Hepatocyte (in vitro differentiated cells): Measurements from ENCODE around the gene TSPAN31. TPM values are rescaled to one million over a fixed set of nuclear protein-coding genes. Genes with fewer than 3 reads are reported as not detected.
"Not testable (repeated sequence)": the region's sequence is repeated elsewhere in the genome, so short reads cannot be mapped to it uniquely, and the experiment has no call there.

Experiments
- DNase-seq: peaks from one replicate; pipeline ENCODE4 v3.0.0-alpha.2; 2016; ENCODE audit warnings: low spot score
- H2AFZ ChIP-seq: fragments of 200-600 bp; sonication (generic); 2 replicates; pipeline ENCODE4 v1.6.0; 2016; ENCODE audit warnings: antibody characterized with exemption, mild to moderate bottlenecking
- H3K27ac ChIP-seq: fragments of 200-600 bp; sonication (generic); 2 replicates; pipeline ENCODE4 v1.5.1; 2016; ENCODE audit warnings: mild to moderate bottlenecking
- H3K27me3 ChIP-seq: fragments of 200-600 bp; sonication (generic); 2 replicates; pipeline ENCODE4 v1.6.1; 2016
- H3K36me3 ChIP-seq: fragments of 200-600 bp; sonication (generic); replicated peaks from 2 replicates; pipeline ENCODE4 v1.5.1; 2016; ENCODE audit warnings: low read depth; ENCODE audit not compliant: insufficient read depth
- H3K4me1 ChIP-seq: fragments of 200-600 bp; sonication (generic); 2 replicates; pipeline ENCODE4 v1.5.1; 2016; ENCODE audit warnings: mild to moderate bottlenecking, moderate library complexity; ENCODE audit not compliant: insufficient read depth
- H3K4me2 ChIP-seq: fragments of 200-600 bp; sonication (generic); 2 replicates; pipeline ENCODE4 v1.6.0; 2016
- H3K4me3 ChIP-seq: fragments of 200-600 bp; sonication (generic); 2 replicates; pipeline ENCODE4 v1.5.1; 2016; ENCODE audit warnings: mild to moderate bottlenecking
- H3K79me2 ChIP-seq: fragments of 200-600 bp; sonication (generic); 2 replicates; pipeline ENCODE4 v1.6.0; 2017; ENCODE audit warnings: mild to moderate bottlenecking
- H3K9me2 ChIP-seq: fragments of 200-600 bp; sonication (generic); replicated peaks from 2 replicates; pipeline ENCODE4 v1.6.0; 2017; ENCODE audit warnings: mild to moderate bottlenecking; ENCODE audit not compliant: insufficient read depth
- H3K9me3 ChIP-seq: fragments of 200-600 bp; sonication (generic); 2 replicates; pipeline ENCODE4 v1.5.1; 2016; ENCODE audit warnings: low read depth, mild to moderate bottlenecking
- H4K20me1 ChIP-seq: fragments of 200-600 bp; sonication (generic); 2 replicates; pipeline ENCODE4 v1.6.0; 2016; ENCODE audit warnings: mild to moderate bottlenecking; ENCODE audit not compliant: insufficient read depth, poor library complexity, severe bottlenecking
- EZH2 ChIP-seq: fragments of 200-600 bp; sonication (generic); IDR thresholded peaks from 2 replicates; pipeline ENCODE4 v1.6.1; 2016; ENCODE audit warnings: antibody characterized with exemption, mild to moderate bottlenecking, borderline replicate concordance
- EZH2phosphoT487 ChIP-seq: fragments of 200-600 bp; sonication (generic); IDR thresholded peaks from one replicate; pipeline ENCODE4 v1.6.1; 2018; ENCODE audit warnings: antibody characterized with exemption, mild to moderate bottlenecking, low read depth, moderate library complexity; ENCODE audit not compliant: unreplicated experiment, severe bottlenecking
- WGBS: methylation state at CpG from one replicate; pipeline ENCODE4 v1.1.6; 2016; ENCODE audit warnings: low lambda C conversion rate; ENCODE audit errors: missing lambda C conversion rate; 5-methylcytosine and 5-hydroxymethylcytosine counted together
- polyA plus RNA-seq: library from polyadenylated mRNA; unstranded; fragments of >200 nt; fragmentation: Nextera tagmentation; extraction: Ambion mirVana; gene quantifications from 2 replicates; pipeline ENCODE4 v1.2.1, GENCODE V29; 2016
- total RNA-seq: library from RNA; depleted of rRNA; stranded (reverse); fragments of >200 nt; gene quantifications from 2 replicates; pipeline ENCODE4 v1.2.3, GENCODE V29; 2014
- TF ChIP-seq, protein P1 (sequence below): fragments of 200-600 bp; sonication (generic); IDR thresholded peaks from 2 replicates; pipeline ENCODE4 v1.5.1; 2016; ENCODE audit warnings: antibody characterized with exemption, mild to moderate bottlenecking; ENCODE audit not compliant: poor library complexity

The TSPAN31 gene
- total and polyA plus RNA-seq, 2 experiments from 2014 or later, result 69.2 to 81.3 TPM

DNA sequence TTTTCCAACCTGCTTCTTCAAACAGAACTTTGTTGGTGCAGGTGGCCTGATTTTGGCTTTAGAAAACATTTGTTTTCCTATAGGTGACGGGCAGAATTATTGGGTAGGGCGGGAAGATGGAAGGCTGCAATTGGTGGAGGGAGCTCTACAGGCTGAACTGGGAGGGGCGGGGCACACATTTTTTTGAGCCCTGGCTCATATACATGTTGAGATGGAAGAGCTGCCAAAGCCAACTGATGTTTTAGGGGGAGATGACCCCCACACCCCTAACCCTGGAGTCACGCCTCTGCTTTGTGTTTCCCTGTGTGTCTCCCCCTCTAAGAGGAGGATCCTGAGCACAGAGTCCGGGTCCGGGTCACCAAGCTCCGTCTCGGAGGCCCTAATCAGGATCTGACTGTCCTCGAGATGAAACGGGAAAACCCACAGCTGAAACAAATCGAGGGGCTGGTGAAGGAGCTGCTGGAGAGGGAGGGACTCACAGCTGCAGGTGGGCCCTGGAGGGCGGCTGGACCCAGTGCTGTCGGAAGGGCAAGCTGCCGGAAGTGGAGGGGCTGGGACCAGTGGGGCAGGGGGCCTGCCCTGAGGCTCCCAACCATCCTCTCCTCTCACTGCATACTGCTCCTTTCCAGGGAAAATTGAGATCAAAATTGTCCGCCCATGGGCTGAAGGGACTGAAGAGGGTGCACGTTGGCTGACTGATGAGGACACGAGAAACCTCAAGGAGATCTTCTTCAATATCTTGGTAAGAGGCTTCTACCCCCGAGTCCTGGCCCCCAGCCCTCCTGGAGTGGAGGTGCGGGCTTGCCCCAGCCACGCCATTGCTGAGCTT is 24.8 kb upstream of the TSPAN31 start:
- Histone ChIP-seq H3K9me3 (no peaks in the 10 kb centered on the region), H3K4me3 (no peak overlapping the region), H2AFZ (no peak overlapping the region), H4K20me1 (no peaks in the 10 kb centered on the region), H3K27me3 (peaks cover 15% of the 10 kb centered on the region), H3K4me1 (no peaks in the 10 kb centered on the region), H3K79me2 (no peaks in the 10 kb centered on the region), H3K27ac (no peak overlapping the region), H3K9me2 (no peaks in the 10 kb centered on the region), H3K36me3 (no peaks in the 10 kb centered on the region), H3K4me2 (no peak overlapping the region)
- whole genome bisulfite sequencing, result 95% methylated on average over 20 of the region's 20 CpGs
- peak; percentile 1 for DNase-seq
- no peak for TF ChIP-seq EZH2phosphoT487
- no peak for TF ChIP-seq EZH2
- TF ChIP-seq, protein P1, sequence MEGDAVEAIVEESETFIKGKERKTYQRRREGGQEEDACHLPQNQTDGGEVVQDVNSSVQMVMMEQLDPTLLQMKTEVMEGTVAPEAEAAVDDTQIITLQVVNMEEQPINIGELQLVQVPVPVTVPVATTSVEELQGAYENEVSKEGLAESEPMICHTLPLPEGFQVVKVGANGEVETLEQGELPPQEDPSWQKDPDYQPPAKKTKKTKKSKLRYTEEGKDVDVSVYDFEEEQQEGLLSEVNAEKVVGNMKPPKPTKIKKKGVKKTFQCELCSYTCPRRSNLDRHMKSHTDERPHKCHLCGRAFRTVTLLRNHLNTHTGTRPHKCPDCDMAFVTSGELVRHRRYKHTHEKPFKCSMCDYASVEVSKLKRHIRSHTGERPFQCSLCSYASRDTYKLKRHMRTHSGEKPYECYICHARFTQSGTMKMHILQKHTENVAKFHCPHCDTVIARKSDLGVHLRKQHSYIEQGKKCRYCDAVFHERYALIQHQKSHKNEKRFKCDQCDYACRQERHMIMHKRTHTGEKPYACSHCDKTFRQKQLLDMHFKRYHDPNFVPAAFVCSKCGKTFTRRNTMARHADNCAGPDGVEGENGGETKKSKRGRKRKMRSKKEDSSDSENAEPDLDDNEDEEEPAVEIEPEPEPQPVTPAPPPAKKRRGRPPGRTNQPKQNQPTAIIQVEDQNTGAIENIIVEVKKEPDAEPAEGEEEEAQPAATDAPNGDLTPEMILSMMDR, result no peak

DNA sequence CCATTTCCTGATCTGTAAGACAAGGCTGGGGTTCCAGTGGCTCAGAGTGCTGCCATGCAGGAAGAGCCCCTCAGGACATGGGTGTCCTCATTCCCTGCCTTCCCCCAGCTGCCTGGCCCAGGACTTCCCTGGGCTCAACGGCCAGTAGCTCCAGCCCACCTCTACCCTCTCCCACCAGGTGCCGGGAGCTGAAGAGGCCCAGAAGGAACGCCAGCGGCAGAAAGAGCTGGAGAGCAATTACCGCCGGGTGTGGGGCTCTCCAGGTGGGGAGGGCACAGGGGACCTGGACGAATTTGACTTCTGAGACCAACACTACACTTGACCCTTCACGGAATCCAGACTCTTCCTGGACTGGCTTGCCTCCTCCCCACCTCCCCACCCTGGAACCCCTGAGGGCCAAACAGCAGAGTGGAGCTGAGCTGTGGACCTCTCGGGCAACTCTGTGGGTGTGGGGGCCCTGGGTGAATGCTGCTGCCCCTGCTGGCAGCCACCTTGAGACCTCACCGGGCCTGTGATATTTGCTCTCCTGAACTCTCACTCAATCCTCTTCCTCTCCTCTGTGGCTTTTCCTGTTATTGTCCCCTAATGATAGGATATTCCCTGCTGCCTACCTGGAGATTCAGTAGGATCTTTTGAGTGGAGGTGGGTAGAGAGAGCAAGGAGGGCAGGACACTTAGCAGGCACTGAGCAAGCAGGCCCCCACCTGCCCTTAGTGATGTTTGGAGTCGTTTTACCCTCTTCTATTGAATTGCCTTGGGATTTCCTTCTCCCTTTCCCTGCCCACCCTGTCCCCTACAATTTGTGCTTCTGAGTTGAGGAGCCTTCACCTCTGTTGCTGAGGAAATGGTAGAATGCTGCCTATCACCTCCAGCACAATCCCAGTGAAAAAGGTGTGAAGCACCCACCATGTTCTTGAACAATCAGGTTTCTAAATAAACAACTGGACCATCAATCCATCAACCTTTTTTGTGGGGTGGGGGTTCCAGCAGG is 23.9 kb upstream of the TSPAN31 start:
- Histone ChIP-seq H2AFZ (no peak overlapping the region), H3K9me3 (no peaks in the 10 kb centered on the region), H3K27me3 (peaks cover 21% of the 10 kb centered on the region), H3K4me2 (no peak overlapping the region), H3K79me2 (no peaks in the 10 kb centered on the region), H3K4me3 (no peak overlapping the region), H4K20me1 (no peaks in the 10 kb centered on the region), H3K36me3 (no peaks in the 10 kb centered on the region), H3K27ac (no peak overlapping the region), H3K4me1 (no peaks in the 10 kb centered on the region), H3K9me2 (no peaks in the 10 kb centered on the region)
- WGBS, result 94% methylated on average over 11 of the region's 11 CpGs
- peak; percentile 2 for DNase-seq
- no peak for TF ChIP-seq EZH2phosphoT487

DNA sequence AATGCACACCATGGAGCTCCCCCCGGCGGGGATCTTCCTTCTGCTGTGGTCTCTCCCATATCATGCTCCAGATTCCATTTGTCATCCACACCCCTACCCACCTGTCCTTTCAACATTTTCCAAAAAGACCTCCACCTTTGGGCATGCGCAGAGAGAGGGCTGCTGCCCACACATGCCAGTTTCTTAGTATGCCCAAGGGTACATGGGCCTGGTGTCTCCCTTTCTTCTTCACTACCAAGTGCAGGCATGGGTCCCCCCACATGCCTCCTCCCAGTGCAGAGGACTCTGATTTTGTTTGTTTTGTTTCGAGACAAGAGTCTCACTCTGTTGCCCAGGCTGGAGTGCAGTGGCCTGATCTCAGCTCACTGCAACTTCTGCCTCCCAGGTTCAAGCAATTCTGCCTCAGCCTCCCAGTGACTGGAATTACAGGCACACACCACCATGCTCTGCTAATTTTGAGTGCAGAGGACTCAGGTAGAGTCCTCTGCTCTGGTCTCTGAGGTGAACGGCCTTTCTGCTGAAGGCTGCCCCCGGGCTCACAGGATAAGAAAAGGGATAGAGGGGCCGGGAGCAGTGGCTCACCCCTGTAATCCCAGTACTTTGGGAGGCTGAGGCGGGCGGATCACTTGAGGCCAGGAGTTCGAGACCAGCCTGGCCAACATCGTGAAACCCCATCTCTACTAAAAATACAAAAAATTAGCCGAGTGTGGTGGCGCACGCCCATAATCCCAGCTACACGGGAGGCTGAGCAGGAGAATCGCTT is 22.8 kb upstream of the TSPAN31 start:
- H4K20me1 ChIP-seq, H3K36me3 ChIP-seq, H3K9me3 ChIP-seq: not testable (repeated sequence)

More for the DNA sequence above, 22.8 kb upstream of the TSPAN31 start:
- not testable (repeated sequence) for H3K27ac ChIP-seq, DNase-seq, H3K4me2 ChIP-seq, H3K4me1 ChIP-seq, H3K9me2 ChIP-seq, H2AFZ ChIP-seq, H3K4me3 ChIP-seq, H3K79me2 ChIP-seq
- WGBS, result 96% methylated on average over 16 of the region's 16 CpGs
- H3K27me3 ChIP-seq, result peaks cover 30% of the 10 kb centered on the region
